ENCODE measurements around the gene ITSN1.

Gene ITSN1

GRCh38 chr21:33840771-33841170, 198.5 kb downstream of the ITSN1 start:
- DNase-seq (ENCODE audit: low read depth) = no peak

- no peak for DNase-seq (ENCODE audit: low read depth)
Measured at GRCh38 chr21:33841561-33841960, 199.3 kb downstream of the ITSN1 start.

GRCh38 chr21:33843216-33843615, 200.9 kb downstream of the ITSN1 start:
- DNase-seq (ENCODE audit: low read depth) = no peak

- DNase-seq (ENCODE audit: low read depth) = no peak
Measured at GRCh38 chr21:33844104-33844889, 202.0 kb downstream of the ITSN1 start.

GRCh38 chr21:33844890-33845205, 202.5 kb downstream of the ITSN1 start:
- DNase-seq (ENCODE audit: low read depth) = no peak

GRCh38 chr21:33846141-33846540, 203.8 kb downstream of the ITSN1 start:
- DNase-seq (ENCODE audit: low read depth) = no peak

GRCh38 chr21:33847588-33848248, 205.4 kb downstream of the ITSN1 start:
- DNase-seq (ENCODE audit: low read depth) = no peak

GRCh38 chr21:33848249-33848953, 206.1 kb downstream of the ITSN1 start:
- DNase-seq (ENCODE audit: low read depth) = no peak

GRCh38 chr21:33849834-33850233, 207.5 kb downstream of the ITSN1 start:
- DNase-seq (ENCODE audit: low read depth) = no peak

GRCh38 chr21:33850401-33850800, 208.1 kb downstream of the ITSN1 start:
- DNase-seq (ENCODE audit: low read depth) = no peak

- DNase-seq (ENCODE audit: low read depth) = no peak
Measured at GRCh38 chr21:33850985-33851384, 208.7 kb downstream of the ITSN1 start.

- DNase-seq (ENCODE audit: low read depth) = no peak
Measured at GRCh38 chr21:33852485-33852884, 210.2 kb downstream of the ITSN1 start.

- DNase-seq (ENCODE audit: low read depth) = no peak
Measured at GRCh38 chr21:33854604-33855003, 212.3 kb downstream of the ITSN1 start.

- DNase-seq (ENCODE audit: low read depth) = no peak
Measured at GRCh38 chr21:33855190-33855589, 212.9 kb downstream of the ITSN1 start.

GRCh38 chr21:33856893-33857527, 214.7 kb downstream of the ITSN1 start:
- DNase-seq (ENCODE audit: low read depth) = no peak

GRCh38 chr21:33857846-33858666, 215.8 kb downstream of the ITSN1 start:
- no peak for DNase-seq (ENCODE audit: low read depth)

GRCh38 chr21:33858667-33859372, 216.5 kb downstream of the ITSN1 start:
- DNase-seq (ENCODE audit: low read depth) = no peak

- no peak for DNase-seq (ENCODE audit: low read depth)
Measured at GRCh38 chr21:33859373-33860102, 217.2 kb downstream of the ITSN1 start.

GRCh38 chr21:33860332-33860879, 218.1 kb downstream of the ITSN1 start:
- DNase-seq (ENCODE audit: low read depth) = no peak

GRCh38 chr21:33861125-33861524, 218.8 kb downstream of the ITSN1 start:
- no peak for DNase-seq (ENCODE audit: low read depth)
